ENCODE measurements around the gene LXN. TPM values are rescaled to one million over a fixed set of nuclear protein-coding genes. Genes with fewer than 3 reads are reported as not detected.

Gene LXN
- total RNA-seq, 2 donors from 2014 or later = 49.4 to 63.8 TPM

GRCh38 chr3:158625881-158626280 is 46.6 kb downstream of the LXN start:
- DNase-seq (no peak), ATAC-seq (no peak)
- intact Hi-C loops (cut with DNase I, micrococcal nuclease) = no loop called here

GRCh38 chr3:158617982-158618875 is 54.2 kb downstream of the LXN start:
- no peak for DNase-seq
- no peak for ATAC-seq
- intact Hi-C loops (cut with DNase I, micrococcal nuclease) = no loop called here

Other genes with a start within 250 kb of the LXN start
- 1 to 10 TPM; 3.9 to 6.0 TPM for gene MLF1, start 101.5 kb downstream of the LXN start, total RNA-seq
- gene GFM1, start 28.1 kb downstream of the LXN start, total RNA-seq = 10 to 100 TPM; 42.4 to 58.6 TPM
- 10 to 100 TPM; 63.5 to 81.0 TPM for gene RARRES1, start 59.8 kb upstream of the LXN start, total RNA-seq
- gene MFSD1, start 129.4 kb upstream of the LXN start, total RNA-seq = 10 to 100 TPM; 60.8 to 62.0 TPM